Fibroblast of skin of right biceps (primary cell): ENCODE results near the gene RABGAP1L.
"Not testable (repeated sequence)": the region's sequence is repeated elsewhere in the genome, so short reads cannot be mapped to it uniquely, and the experiment has no call there.

Experiments used
- DNase-seq: peaks from one replicate; pipeline ENCODE4 v3.0.0-alpha.2; 2013

Gene RABGAP1L

GRCh38 chr1:174777262-174777661 is 617.9 kb downstream of the RABGAP1L start:
- DNase-seq, result no peak

- DNase-seq, result no peak
Measured at GRCh38 chr1:174785510-174785909, 626.2 kb downstream of the RABGAP1L start.

- no peak for DNase-seq
Measured at GRCh38 chr1:174786358-174786757, 627.0 kb downstream of the RABGAP1L start.

- no peak for DNase-seq
Measured at GRCh38 chr1:174786760-174787159, 627.4 kb downstream of the RABGAP1L start.

GRCh38 chr1:174788981-174789380 is 629.7 kb downstream of the RABGAP1L start:
- DNase-seq, result peak; percentile 93

GRCh38 chr1:174789399-174789798 is 630.1 kb downstream of the RABGAP1L start:
- peak; percentile 93 for DNase-seq

- no peak for DNase-seq
Measured at GRCh38 chr1:174791863-174792262, 632.5 kb downstream of the RABGAP1L start.

GRCh38 chr1:174794861-174795260 is 635.5 kb downstream of the RABGAP1L start:
- DNase-seq, result no peak

GRCh38 chr1:174795806-174796205 is 636.5 kb downstream of the RABGAP1L start:
- peak; percentile 45 for DNase-seq

GRCh38 chr1:174797398-174797797 is 638.1 kb downstream of the RABGAP1L start:
- no peak for DNase-seq

GRCh38 chr1:174799136-174799479 is 639.8 kb downstream of the RABGAP1L start:
- DNase-seq, result no peak

- no peak for DNase-seq
Measured at GRCh38 chr1:174800216-174800851, 641.0 kb downstream of the RABGAP1L start.

- DNase-seq, result no peak
Measured at GRCh38 chr1:174800876-174801275, 641.6 kb downstream of the RABGAP1L start.

GRCh38 chr1:174809755-174810280 is 650.5 kb downstream of the RABGAP1L start:
- no peak for DNase-seq

- DNase-seq, result no peak
Measured at GRCh38 chr1:174812016-174812415, 652.7 kb downstream of the RABGAP1L start.

- DNase-seq, result no peak
Measured at GRCh38 chr1:174812656-174813055, 653.3 kb downstream of the RABGAP1L start.

GRCh38 chr1:174815036-174815435 is 655.7 kb downstream of the RABGAP1L start:
- peak; percentile 70 for DNase-seq

- DNase-seq, result no peak
Measured at GRCh38 chr1:174815474-174815908, 656.2 kb downstream of the RABGAP1L start.

- not testable (repeated sequence) for DNase-seq
Measured at GRCh38 chr1:174816621-174817020, 657.3 kb downstream of the RABGAP1L start.

- DNase-seq, result no peak
Measured at GRCh38 chr1:174818014-174818616, 658.8 kb downstream of the RABGAP1L start.

- peak; percentile 71 for DNase-seq
Measured at GRCh38 chr1:174818951-174819350, 659.6 kb downstream of the RABGAP1L start.

- DNase-seq, result no peak
Measured at GRCh38 chr1:174819596-174819995, 660.3 kb downstream of the RABGAP1L start.

GRCh38 chr1:174825127-174825526 is 665.8 kb downstream of the RABGAP1L start:
- DNase-seq, result no peak

- DNase-seq, result no peak
Measured at GRCh38 chr1:174825806-174826205, 666.5 kb downstream of the RABGAP1L start.

- DNase-seq, result no peak
Measured at GRCh38 chr1:174828264-174828663, 668.9 kb downstream of the RABGAP1L start.
